Measurements from ENCODE around the gene ABCG4.

- TF ChIP-seq CTCF (conservative IDR thresholded peaks at IDR 0.05 in 1 of 2, IDR thresholded peaks at IDR 0.05 in 1 of 2; ENCODE audit: extremely low read depth in 1 of 2, insufficient read depth in 1 of 2, low read depth in 1 of 2, low read length in 2 of 2) (no peak), EZH2 (IDR thresholded peaks at IDR 0.05; ENCODE audit: borderline replicate concordance, low read length) (no peak)
These were observed 20.4 kb downstream of the ABCG4 start for GRCh38 chr11:119169282-119169719.

Measured in mammary epithelial cell (primary cell).